HG03064 (cell line): ENCODE data around the gene MRPS26.
"Not testable (repeated sequence)": the region's sequence is repeated elsewhere in the genome, so short reads cannot be mapped to it uniquely, and the experiment has no call there.

ENCODE experiments used
- ATAC-seq: cut with Tn5 transposase; IDR thresholded peaks from one replicate; pipeline ENCODE4 v1.9.1; 2021; ENCODE audit warnings: low read depth; ENCODE audit not compliant: unreplicated experiment

Gene MRPS26

GRCh38 chr20:3041854-3042409, 3.9 kb upstream of the MRPS26 start:
- ATAC-seq, result no peak

GRCh38 chr20:3042625-3043024, 3.2 kb upstream of the MRPS26 start:
- no peak for ATAC-seq

GRCh38 chr20:3043322-3043721, 2.5 kb upstream of the MRPS26 start, which contains the start of gene GNRH2:
TSS of gene GNRH2 (plus strand) at chr20:3043622. CDS start at chr20:3044415, 793 bp downstream.
- ATAC-seq, result no peak

GRCh38 chr20:3044336-3044965, 1.4 kb upstream of the MRPS26 start:
- ATAC-seq, result no peak

- ATAC-seq, result peak; percentile 25
These were observed 623 bp upstream of the MRPS26 start for GRCh38 chr20:3045042-3045815.

GRCh38 chr20:3046677-3047462, 1.0 kb downstream of the MRPS26 start:
- ATAC-seq, result no peak

- no peak for ATAC-seq
These were observed 1.9 kb downstream of the MRPS26 start for GRCh38 chr20:3047486-3048419.

- ATAC-seq, result no peak
These were observed 5.7 kb downstream of the MRPS26 start for GRCh38 chr20:3051385-3052019.

- ATAC-seq, result no peak
These were observed 13.6 kb downstream of the MRPS26 start for GRCh38 chr20:3059489-3059888.

GRCh38 chr20:3064119-3064518, 18.3 kb downstream of the MRPS26 start:
- ATAC-seq, result not testable (repeated sequence)

GRCh38 chr20:3067139-3068014, 21.5 kb downstream of the MRPS26 start:
- no peak for ATAC-seq

- no peak for ATAC-seq
These were observed 22.2 kb downstream of the MRPS26 start for GRCh38 chr20:3068075-3068474.

- no peak for ATAC-seq
These were observed 23.4 kb downstream of the MRPS26 start for GRCh38 chr20:3068986-3069900.

GRCh38 chr20:3070725-3071124, 24.9 kb downstream of the MRPS26 start:
- no peak for ATAC-seq

- ATAC-seq, result no peak
These were observed 25.4 kb downstream of the MRPS26 start for GRCh38 chr20:3071266-3071609.

- ATAC-seq, result no peak
These were observed 26.0 kb downstream of the MRPS26 start, which contains the start of gene OXT for GRCh38 chr20:3071610-3072529. TSS of gene OXT (plus strand) at chr20:3071620. CDS start at chr20:3071656, 36 bp downstream.
